ENCODE measurements around the gene WDR76. TPM values are rescaled to one million over a fixed set of nuclear protein-coding genes. Genes with fewer than 3 reads are reported as not detected.

WDR76 gene
- total RNA-seq, 4 donors from 2014 or later: 6.4 to 11.4 (median 10.1) TPM

DNA sequence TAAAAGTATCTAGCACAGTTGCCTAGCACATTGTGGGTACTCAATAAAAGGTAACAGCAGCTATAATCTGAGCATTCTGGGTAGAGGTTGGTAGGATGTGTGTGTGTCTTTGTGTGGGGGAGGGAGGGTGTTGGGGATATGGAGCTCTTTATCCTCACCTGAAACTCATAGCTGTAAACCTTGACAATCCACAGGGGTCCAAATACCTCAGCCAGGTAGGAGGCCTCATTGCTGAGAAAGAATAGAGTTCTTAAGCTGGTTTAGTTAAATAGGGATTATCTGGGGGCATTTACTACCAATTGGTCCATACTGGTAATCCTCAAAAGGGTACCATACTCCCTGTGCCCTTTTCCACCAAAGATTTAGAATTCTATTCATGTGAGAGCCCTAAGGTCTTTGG, 30.8 kb upstream of the WDR76 start:
- ATAC-seq: no peak
- no peak for TF ChIP-seq CTCF (IDR thresholded peaks at IDR 0.05)
- TF ChIP-seq POLR2AphosphoS5 (IDR thresholded peaks at IDR 0.05): no peak
- no peak for TF ChIP-seq POLR2A (IDR thresholded peaks at IDR 0.05)
- TF ChIP-seq EP300 (IDR thresholded peaks at IDR 0.05): no peak
- H3K27me3 ChIP-seq: no peaks in the 10 kb centered on the region
- no peaks in the 10 kb centered on the region for H3K9me3 ChIP-seq
- peaks cover 0 to 65% of the 10 kb centered on the region in 2 donors for H3K36me3 ChIP-seq
- peaks cover 5 to 79% (median 28%) of the 10 kb centered on the region in 3 donors for H3K4me1 ChIP-seq
- H3K27ac ChIP-seq: peak overlapping the region in 1 of 4 donors; percentile 13
- H3K4me3 ChIP-seq: no peak overlapping the region

- 71% methylated on average over 1 to 3 of the region's 3 CpGs for WGBS, 2 donors (ENCODE audit: low coverage in 1 of 2)
- TF ChIP-seq CTCF (IDR thresholded peaks at IDR 0.05): no peak
- no peak for TF ChIP-seq POLR2A (IDR thresholded peaks at IDR 0.05)
- no peak for TF ChIP-seq POLR2AphosphoS5 (IDR thresholded peaks at IDR 0.05)
- TF ChIP-seq EP300 (IDR thresholded peaks at IDR 0.05): no peak
- Histone ChIP-seq H3K36me3 (peaks cover 0 to 67% of the 10 kb centered on the region in 2 donors), H3K27me3 (no peaks in the 10 kb centered on the region), H3K9me3 (no peaks in the 10 kb centered on the region), H3K27ac (peak overlapping the region in 1 of 4 donors; percentile 19), H3K4me3 (no peak overlapping the region), H3K4me1 (peaks cover 5 to 80% (median 33%) of the 10 kb centered on the region in 3 donors)
- ATAC-seq: no peak
Observed at GRCh38 chr15:43796566-43796965, 30.2 kb upstream of the WDR76 start.

DNA sequence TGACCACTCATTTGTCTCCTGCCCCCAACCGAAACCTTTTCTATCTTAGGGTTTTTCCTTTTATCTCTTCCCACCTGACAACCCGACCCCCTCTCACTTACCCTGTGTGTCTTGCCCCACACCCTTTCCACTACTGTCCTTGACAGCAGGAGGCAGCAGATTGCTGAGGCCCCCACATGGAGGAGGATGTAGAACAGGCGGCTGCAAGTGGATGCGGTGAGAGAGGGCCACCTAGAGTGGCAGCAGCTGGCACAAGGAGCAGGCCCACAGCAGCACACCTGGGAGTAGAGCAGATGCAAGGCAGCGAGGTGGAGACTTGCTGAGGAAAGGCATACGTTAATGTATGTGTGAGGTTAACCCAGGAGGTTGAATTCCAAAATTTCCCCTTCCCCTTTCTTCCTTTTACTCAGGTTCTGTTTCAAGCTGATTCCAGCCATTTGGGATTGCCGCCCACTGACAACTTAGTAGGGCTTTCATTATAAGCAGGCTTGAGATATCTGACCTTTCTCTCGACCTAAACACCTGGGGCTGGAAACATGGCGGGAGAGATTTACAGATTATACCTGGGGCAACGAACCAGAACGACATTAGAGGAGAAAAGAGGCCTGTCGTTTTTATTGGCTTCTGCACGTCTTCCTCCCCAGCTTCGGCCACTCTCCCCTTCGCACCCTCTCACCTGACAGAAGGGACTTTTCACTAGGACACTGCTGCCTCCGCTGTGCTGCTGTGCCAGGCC, 27.4 kb upstream of the WDR76 start:
- Histone ChIP-seq H3K27me3 (no peaks in the 10 kb centered on the region), H3K36me3 (peaks cover 0 to 87% of the 10 kb centered on the region in 2 donors), H3K4me1 (peaks cover 2 to 71% (median 19%) of the 10 kb centered on the region in 3 donors), H3K9me3 (no peaks in the 10 kb centered on the region), H3K27ac (peak overlapping the region; percentile 72 to 93 (median 92)), H3K4me3 (peak overlapping the region in 1 of 2 donors; percentile 75)
- no peak for ATAC-seq
- TF ChIP-seq EP300 (IDR thresholded peaks at IDR 0.05) (no peak), POLR2A (IDR thresholded peaks at IDR 0.05) (no peak), POLR2AphosphoS5 (IDR thresholded peaks at IDR 0.05) (no peak), CTCF (IDR thresholded peaks at IDR 0.05) (no peak)
- WGBS, 2 donors (ENCODE audit: low coverage in 1 of 2): 84 to 87% methylated on average over 9 to 14 of the region's 16 CpGs

DNA sequence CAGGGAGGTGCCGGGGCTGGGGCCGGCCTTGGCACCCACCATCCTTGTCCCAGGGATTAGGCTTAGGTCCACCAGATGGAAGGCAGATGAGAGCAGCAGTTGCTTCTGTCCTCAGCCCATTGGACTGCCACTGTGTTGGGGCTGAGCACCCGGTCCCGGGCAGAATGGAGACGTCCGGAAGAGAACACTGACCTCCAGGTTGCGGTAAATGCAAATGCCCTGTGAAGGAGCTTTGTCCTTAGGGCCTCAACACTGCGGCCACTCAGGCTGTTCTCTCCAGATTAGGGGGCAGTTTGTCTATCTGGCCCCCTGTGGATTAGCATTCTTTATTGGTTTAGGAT, 26.9 kb upstream of the WDR76 start, which contains the start of gene SERINC4:
Gene SERINC4 (minus strand): TSS at position 276 of the 341 bp plus-strand sequence. CDS start 234 bp downstream, at position 42.
- peaks cover 0 to 87% of the 10 kb centered on the region in 2 donors for H3K36me3 ChIP-seq
- H3K27ac ChIP-seq: peak within 1 kb of the TSS; percentile 72 to 93 (median 92)
- peak; percentile 8 for ATAC-seq
- no peaks in the 10 kb centered on the region for H3K9me3 ChIP-seq
- H3K4me1 ChIP-seq: peaks cover 2 to 66% (median 14%) of the 10 kb centered on the region in 3 donors
- H3K4me3 ChIP-seq: peak within 1 kb of the TSS; percentile 75 to 89
- H3K27me3 ChIP-seq: no peaks in the 10 kb centered on the region
- WGBS, 2 donors (ENCODE audit: low coverage in 1 of 2): 100% methylated on average over 2 of the region's 8 CpGs; no CpG with 5 or more reads in 1 of the 2 donors
- TF ChIP-seq EP300 (IDR thresholded peaks at IDR 0.05) (no peak), POLR2A (IDR thresholded peaks at IDR 0.05) (no peak), CTCF (IDR thresholded peaks at IDR 0.05) (no peak), POLR2AphosphoS5 (IDR thresholded peaks at IDR 0.05) (no peak)

All from gastroesophageal sphincter (tissue), 4 donors.